CD4-positive, alpha-beta T cell treated with Interleukin-15 for 4 hours (primary cell): Measurements from ENCODE around the gene GRB10.

Experiments used
- DNase-seq: peaks from one replicate; pipeline ENCODE4 v3.0.0-alpha.2; 2020; ENCODE audit warnings: low spot score

The GRB10 gene

DNA sequence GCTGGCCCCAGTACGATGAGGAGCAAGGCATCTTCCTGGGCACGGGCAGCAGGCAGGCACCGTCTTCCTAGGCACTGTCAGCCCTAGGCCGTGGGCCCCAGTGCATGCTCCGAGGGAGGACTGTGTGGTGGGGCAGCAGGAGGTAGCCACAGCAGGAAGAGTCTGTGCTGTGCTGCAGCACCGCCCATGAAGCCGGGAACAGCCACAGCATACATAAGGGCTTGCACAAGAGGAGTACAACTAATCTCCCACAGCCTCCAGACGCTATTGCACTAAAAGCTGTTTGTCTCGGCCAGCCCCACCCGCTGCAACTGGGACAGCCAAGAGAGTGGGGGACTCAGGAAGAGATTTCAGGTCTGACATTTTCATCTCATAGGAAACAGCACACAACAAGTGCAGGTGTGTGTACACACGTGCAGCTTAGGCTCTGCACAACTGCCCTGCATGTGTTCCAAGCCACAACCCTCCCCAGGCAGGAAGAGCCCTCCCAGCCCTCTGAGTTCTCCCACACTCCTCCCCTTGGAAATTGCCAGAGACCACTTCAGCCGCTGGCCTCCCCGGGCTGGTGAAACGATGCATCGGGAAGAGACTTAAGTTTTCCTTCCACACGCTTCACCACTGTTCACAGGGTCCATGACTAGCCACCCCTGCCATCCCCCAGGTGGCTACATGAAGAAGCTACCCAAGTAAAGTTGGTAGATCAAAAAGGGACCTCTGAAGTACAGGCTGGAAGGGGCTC, 129.4 kb downstream of the GRB10 start:
- no peak for DNase-seq

DNA sequence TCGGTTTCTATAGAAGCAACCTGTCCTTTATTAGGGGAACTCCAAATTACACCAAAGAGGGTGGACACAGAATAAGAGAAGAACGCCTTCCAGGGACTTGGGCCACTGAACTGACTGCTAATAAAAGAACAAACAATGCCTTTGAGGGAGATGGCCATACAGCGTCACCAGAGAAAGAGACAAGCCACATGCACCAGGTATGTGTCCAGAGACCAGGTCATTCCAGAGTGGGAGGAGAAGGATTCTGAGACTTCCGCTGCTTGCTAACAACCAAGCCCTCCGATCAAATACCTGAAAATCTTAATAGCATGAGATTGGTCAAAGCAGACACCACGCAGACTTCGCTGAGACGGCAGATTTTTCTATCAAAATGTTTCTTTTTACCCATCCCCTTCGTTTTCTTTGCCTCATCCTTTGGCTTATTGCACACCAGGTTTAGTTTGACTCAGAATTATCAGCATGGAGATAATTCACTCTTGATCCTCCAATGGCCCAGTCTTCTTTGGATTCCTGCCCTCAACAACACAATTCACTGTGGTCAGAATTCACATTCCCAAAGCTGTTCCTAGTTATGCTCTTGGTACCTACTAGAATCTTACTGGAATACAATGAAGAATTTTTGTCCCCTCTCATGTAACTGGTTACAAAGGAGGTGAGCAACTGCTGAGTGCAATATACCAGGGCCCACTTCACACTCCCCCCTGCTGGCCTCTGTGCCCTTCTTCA, 130.1 kb downstream of the GRB10 start:
- DNase-seq: no peak

DNA sequence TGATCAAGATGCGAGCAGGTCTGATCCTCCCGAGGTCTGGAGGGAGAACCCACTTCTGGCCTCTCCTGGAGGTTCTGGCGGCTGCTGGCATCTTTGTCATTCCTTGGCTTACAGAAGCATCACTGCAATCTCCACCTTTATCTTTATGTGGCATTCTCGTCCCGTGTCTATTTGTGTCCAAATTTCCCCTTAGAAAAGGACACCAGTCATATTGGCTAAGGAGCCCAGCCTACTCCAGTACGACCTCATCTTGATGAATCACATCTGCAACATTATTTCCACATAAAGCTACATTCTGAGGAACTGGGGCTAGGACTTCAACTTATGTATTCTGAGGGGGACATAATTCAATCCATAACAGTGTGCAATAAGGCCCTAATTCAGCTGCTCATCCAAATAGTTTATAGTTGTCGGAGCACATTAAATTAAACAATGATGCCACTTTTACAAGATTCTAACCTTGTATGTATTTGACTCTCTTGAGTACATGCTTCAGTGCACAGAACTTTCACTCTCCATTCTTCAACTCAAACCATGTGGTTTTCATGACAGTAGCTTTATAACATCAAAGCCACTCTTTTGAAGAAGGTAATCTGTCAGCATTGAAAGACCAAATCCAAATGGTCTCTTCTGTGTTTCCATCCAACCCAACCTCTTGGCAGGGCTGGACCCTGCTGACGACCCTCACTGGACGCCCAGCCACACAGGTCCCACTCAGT, 131.3 kb downstream of the GRB10 start:
- DNase-seq: no peak

DNA sequence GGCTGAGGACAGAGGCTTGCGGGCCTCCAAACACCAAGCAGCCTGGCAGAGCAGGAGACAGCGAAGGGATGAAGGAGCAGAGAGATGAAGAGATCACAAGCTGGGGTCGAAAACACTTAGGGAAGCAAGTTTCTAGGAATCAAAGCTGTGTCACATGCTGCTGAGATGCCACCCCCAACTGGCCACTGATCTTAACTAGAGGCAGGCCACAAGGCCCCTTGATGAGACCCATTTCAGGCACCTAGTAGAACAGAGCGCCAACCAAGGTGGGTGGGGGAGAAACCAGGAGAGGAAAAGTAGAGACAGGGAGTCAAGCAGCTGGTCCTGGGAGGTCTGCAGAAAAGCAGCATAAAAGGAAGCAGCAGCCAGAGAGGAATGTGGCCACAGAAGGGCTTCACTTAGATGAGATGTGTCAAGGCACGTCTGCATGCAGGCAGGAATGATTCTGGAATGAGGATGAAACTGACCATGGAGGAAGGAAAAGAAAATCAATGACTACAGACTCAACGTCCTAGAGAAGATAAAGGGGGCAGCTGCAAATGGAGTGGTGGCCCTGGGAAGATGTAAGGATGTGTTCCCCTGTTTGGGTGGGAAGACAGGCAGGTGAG, 132.5 kb downstream of the GRB10 start:
- no peak for DNase-seq

DNA sequence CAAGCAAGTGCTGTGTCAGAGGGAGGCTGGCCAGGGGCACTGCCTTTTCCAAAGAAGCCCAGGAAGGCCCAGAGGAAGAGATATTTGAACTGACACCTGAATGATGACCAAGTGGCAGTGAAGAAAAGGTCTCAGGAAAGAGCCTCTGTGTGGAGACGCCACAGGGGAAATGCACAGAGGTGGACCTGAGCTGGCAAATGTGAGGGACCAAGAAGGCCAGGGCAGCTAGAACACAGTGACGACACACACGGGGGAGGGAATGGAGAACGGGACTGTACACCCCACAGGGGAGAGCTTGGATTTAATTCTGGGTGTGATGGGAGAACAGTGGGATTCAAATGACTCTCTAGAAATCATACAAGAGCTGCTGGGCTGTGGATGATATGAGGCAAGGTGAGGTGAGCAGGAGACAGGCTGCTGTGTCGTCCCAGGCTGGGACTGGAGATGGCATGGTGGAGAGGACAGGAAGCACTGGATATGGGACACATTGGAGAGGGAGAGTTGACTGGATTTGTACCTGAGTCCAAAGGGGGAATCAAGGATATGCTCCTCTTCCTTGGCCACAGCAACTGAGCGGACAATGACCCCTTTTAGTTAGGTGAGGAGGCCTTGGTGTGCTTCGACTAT, 133.3 kb downstream of the GRB10 start:
- DNase-seq: no peak

DNA sequence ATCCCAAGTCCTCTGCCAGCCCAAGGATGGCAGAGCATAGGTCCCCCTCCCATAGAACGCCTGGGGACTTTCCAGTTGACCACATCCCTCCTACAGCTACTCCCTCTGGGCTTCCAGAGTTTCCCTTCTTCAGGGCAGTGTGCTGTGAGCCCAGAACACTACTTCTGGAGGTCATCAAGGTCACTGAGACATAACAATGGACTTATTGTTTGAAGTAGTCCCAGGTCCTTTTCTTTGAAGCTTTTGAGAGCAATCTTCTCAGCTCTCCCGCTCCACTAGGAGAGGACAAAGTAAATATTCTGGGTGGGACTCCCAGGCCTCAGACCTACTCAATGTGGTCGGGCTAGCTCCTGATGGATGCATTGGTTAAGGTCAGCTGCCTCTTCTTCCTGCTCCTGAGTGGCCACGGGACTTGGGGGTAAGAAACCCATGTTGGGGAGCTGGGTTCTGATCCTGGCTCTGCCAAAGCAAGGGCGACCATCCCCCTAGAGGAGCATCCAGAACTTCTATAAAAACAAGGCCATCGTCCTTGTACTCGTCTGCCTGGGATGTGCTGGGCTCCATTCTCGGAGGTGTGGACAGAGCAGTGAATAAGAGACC, 134.0 kb downstream of the GRB10 start:
- no peak for DNase-seq

DNA sequence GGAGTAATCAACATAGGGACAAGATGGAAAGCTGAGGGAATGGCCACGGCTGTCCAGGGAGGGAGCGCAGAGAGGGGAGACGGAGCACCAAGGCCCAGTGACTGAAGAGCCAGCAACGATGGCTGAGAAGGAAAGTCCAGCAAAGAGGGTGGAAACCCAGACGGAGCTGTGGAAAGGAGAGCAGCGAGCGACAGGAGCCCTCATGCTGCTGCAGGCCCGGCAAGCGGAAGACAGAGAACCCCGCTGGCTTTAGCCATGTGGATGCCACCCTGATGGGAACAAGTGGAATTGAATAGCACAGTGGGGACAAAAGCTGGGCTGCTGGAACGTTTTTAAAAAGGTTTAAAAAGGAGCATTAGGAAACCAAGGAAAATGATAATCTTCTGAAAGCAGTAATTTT, 134.6 kb downstream of the GRB10 start:
- no peak for DNase-seq

DNA sequence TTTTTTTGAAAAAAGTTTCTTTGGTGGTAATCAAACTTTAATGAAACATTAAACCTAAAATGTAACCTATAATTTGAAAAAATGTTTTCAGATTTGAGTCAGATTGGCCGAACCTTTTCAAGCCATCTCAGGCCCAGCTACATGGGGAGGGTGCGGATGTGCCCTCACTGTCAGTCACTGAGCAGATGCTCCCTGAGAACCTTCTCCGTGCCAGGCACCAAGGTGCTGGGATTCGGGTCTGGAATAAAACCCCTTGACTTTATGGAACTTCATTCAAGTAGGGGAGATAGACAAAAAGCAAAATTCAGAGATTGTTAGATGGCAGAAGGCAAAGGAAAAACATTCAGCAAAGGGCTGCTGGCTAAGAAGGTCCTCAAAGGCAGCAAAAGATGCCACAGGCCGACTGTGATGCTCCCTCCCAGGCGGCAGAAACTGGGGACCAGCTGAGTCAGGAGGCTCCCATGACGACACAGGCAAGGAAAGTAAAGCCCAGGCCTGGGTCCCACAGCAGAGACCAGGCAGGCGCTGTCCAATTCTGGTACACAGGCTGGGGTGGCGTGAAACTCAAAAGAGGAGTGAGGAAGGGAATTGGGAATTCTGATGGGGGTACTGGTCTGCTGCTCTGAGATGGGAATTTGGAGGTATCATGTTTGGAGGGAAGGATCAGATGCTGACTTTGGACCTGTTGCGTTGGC, 135.3 kb downstream of the GRB10 start:
- no peak for DNase-seq

DNA sequence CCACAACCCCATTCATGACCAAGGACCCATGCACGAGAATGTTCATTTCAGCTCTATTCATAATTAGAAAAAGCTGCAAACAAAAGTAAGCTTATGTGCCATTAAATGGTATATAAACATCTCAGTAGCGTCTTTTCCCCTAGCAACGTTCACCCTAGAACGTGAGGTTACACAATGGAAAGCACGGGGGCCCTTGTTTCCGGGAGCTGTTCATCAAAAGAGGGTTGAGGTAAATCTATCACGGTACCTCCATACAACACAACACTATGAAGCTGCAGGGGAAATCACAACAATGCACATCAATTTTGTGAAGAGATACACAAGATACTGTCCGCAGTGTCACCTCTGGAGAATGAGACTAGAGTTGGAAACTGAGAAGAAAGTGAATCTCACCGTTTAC, 136.6 kb downstream of the GRB10 start:
- DNase-seq: no peak

DNA sequence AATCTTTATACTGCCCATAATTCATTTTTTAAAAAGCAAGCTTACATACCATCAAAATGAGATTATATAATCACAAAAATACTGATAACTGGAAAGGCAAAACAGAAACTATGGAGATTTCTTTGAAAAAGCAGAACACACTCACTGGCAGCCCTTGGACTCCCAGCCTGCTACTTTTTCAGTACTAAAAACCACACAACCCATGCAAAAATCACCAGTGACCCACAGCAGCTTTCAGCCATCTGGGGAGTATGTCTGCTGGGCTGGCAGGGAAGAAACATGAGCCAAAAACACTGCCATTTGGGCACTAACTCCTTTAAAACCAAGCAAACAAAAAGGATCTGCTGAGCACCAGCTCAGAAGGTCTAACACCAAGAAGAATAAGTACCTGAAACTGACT, 137.5 kb downstream of the GRB10 start:
- no peak for DNase-seq

DNA sequence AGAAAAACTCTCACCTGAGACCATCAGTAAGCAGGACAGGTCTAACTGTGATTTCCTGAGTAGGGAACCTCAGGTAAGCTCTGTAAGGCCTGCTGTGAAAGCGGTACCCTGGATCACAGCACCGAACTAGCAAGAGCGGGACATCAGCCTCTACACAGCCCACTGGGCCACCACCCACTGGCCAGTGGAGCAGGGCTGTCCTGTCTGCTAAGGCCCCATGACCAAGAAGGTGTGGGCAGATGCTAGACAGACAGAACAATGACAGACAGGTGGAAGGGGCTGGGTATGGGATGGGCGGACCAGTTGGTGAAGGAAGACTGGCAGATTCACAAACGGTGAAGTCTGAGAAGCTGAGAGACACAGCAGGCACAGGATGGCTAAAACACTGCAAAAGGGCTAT, 138.1 kb downstream of the GRB10 start:
- no peak for DNase-seq

DNA sequence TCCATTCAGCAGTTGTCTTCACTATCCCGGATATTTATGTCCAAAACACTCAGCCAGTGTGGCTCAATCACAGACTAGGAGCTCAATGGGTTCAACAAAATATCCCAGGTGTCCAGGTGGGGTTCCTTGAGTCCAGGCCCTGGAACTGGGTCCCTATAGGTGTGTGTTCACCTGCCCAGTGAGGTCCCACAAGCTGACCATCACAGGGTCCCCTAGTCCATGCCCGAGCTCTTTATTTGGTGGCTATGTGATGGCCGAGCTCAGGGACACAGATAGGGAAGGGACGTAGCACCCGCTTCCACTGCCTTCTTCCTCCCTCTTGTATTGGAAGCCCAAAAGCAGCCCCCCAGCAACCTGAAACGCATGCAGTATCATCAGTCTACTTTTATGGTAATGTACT, 138.6 kb downstream of the GRB10 start:
- no peak for DNase-seq

DNA sequence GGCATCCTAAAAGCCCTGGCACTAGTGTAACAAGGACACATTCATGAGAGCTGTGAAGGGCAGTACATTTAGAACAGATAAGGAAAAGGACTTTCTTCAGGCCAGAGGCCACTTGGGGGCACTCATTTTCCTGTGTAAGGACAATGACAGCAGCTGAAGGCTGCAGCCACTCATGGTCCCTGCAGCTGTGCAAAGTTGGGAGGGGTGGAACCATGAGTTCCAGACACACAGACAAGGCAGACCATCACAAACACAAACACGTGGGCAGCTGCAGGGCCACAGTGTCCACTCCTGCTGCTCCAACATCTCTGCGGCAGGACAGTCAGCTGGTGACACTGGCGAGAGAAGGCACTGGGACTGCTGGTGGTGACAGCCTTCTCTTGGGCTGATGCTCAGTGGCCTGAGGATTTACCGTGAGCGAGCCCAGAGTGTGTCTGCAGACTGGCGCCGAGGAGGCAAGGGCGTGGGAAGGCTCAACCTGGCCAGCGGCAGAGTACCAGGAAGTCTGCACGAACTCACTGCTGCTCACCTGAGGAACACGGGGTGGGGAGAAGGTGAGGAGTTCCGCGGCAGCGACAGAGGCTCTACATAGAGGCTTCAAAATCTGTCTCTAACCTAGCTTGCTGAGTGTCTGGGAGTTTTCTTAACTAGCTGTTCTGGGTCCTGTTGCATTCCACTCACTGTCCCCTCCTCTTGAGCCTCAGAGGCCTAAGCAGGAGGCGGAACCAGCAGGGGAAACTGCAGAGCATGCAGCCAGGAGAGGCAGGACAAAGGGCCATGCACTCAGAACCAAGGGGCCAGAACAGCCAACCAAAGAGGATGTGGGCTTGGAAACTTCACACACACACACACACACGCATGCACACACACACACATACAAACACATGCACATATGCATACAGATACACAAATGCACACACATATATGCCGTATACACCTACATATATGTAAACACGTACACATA, 141.0 kb downstream of the GRB10 start:
- no peak for DNase-seq

DNA sequence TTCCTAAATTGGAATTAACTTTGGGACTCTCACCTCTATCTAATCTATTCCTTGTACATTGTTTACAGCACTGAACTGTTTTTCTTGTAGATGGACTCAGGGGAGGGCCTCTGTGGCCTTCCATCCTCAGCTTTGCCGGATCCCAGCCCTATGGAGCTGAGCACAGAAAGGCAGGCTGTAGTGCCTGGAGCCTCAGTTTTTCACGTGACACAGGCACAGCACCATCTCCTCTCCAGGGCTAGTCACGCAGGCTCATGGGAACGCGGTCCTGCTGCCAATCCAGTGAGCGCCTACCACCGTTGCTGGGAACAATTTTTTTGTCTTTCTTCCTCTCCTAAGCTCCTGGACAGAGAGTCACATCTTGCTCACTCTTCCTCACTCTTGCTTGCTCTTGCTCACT, 141.9 kb downstream of the GRB10 start:
- no peak for DNase-seq

DNA sequence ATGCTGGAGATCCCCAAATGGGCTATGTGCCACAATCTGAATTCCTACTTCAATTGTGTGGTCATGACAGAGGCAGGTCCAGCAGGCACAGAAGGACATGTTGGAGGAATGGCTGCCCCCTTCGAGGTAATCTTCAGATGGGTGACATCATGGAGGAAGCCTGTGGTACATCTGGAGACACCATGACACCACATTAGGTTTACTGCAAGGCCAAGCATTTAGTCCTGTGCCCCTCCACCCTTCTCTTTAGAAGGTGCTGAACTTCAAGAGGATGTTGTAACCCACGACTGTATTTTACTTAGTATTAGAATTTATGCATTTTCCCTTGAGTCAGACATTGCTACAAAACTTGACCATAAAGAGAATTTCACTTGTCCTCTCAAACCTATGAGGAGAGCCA, 142.4 kb downstream of the GRB10 start:
- DNase-seq: no peak

DNA sequence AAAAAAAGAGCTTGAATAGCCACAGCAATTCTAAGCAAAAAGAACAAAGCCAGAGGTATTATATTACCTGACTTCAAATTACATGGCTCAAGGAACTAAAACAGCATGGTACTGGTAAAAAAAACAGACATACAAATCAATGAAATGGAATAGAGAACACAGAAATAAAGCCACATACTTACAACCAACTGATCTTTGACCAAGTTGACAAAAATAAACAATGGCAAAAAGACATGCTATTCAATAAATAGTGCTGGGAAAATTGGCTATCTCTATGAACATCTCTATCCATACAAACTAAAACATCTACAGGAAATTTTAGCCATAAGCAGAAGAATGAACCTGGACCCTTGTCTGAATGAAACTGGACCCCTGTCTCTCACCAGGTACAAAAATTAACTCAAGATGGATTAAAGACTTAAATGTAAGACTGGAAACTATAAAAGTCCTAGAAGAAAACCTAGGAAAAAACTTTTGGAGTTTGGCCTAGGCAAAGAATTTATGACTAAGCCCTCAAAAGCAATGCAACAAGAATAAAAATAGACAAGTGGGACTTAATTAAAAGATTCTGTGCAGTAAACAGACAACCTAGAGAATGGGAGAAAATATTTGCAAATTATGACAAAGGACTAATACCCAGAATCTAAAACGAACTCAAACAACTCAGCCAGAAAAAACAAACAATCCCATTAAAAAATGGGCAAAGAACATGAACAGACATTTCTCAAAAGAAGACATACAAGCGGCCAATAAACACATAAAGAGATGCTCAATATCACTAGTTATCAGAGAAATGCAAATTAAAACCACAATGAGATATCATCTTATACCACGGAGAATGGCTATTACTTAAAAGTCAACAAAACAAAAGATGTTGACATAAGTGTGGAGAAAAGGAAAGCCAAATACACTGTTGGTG, 144.7 kb downstream of the GRB10 start:
- DNase-seq: no peak

DNA sequence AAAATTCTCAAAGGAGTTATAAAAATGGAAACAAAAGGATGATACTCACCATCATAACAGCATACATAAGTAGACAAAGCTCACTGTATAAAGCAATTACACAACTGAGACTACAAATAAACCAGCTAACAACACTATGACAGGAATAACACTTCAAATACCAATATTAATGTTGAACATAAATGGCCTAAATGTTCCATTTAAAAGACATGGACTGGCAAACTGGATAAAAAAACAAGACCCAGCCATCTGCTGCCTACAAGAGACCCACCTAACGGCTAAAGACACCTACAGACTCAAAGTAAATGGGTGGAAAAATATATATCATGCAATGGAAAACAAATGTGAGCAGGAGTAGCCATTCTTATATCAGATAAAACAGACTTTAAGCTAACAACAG, 148.3 kb downstream of the GRB10 start:
- no peak for DNase-seq

DNA sequence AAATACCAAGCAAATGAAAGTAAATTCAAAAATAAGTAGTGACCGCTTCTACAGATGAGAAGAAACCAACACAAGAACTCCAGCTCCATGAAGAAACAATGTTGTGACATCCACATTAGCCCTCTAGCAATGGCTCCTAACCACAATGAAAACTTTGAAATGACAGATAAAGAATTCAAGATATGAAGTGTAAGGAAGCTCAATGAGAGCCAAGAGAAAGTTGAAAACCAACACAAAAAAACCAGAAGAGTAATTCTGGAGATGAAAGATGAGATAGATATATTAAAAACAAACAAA, 149.3 kb downstream of the GRB10 start:
- no peak for DNase-seq
